Calu3 (cell line): ENCODE results near the gene CFAP61. TPM values are rescaled to one million over a fixed set of nuclear protein-coding genes. Genes with fewer than 3 reads are reported as not detected.

Source experiments
- BruUV-seq: library from RNA; stranded (reverse); fragments of 400-500 nt; replicated peaks from 2 replicates; lab custom pipeline; 2021; lab: Mats Ljungman, UMichigan
- CTCF ChIA-PET: fragments of 300-600 bp; sonication (Branson Sonifier 250); formaldehyde crosslinking; loops from one replicate; lab custom pipeline; 2022; ENCODE audit warnings: antibody characterized with exemption; lab: Charles Lee
- DNase-seq: peaks from one replicate; pipeline ENCODE4 v3.0.0; 2022
- H3K27ac Mint-ChIP-seq: one replicate; pipeline ENCODE4 v1.8.0; 2022; ENCODE audit warnings: mixed read lengths; ENCODE audit not compliant: unreplicated experiment
- H3K27me3 Mint-ChIP-seq: one replicate; pipeline ENCODE4 v1.8.0; 2022; ENCODE audit warnings: mixed read lengths; ENCODE audit not compliant: unreplicated experiment
- H3K36me3 Mint-ChIP-seq: one replicate; pipeline ENCODE4 v1.8.0; 2022; ENCODE audit warnings: mild to moderate bottlenecking, moderate library complexity, mixed read lengths; ENCODE audit not compliant: insufficient read depth, unreplicated experiment
- H3K4me1 Mint-ChIP-seq: one replicate; pipeline ENCODE4 v1.8.0; 2022; ENCODE audit warnings: mild to moderate bottlenecking, low read depth, mixed read lengths; ENCODE audit not compliant: unreplicated experiment
- H3K4me3 Mint-ChIP-seq: one replicate; pipeline ENCODE4 v1.8.0; 2022; ENCODE audit warnings: mild to moderate bottlenecking, low read depth, moderate library complexity, mixed read lengths; ENCODE audit not compliant: unreplicated experiment
- H3K9me3 Mint-ChIP-seq: one replicate; pipeline ENCODE4 v1.8.0; 2022; ENCODE audit warnings: low read depth, mixed read lengths; ENCODE audit not compliant: unreplicated experiment
- CTCF ChIP-seq: fragments of 200-600 bp; IDR thresholded peaks from one replicate; pipeline ENCODE4 v1.8.0; 2022; ENCODE audit warnings: antibody characterized with exemption; ENCODE audit not compliant: unreplicated experiment
- intact Hi-C: fragments of 100-400 bp; cut with micrococcal nuclease; formaldehyde crosslinking; loops from one replicate; pipeline ENCODE4 v1.10.0; 2022; ENCODE audit not compliant: unreplicated experiment
- total RNA-seq: library from RNA; stranded (reverse); gene quantifications from 2 replicates; pipeline ENCODE4 v1.2.3, GENCODE V29; 2022

Gene CFAP61
- total RNA-seq, 1 experiment from 2014 or later, result not detected

- no peaks in the 10 kb centered on the region for H3K4me1 Mint-ChIP-seq
- H3K9me3 Mint-ChIP-seq, result no peaks in the 10 kb centered on the region
- H3K4me3 Mint-ChIP-seq, result no peak overlapping the region
- CTCF ChIA-PET, result no interaction called here
- no TSS peak for BruUV-seq
- H3K36me3 Mint-ChIP-seq, result no peaks in the 10 kb centered on the region
- no peaks in the 10 kb centered on the region for H3K27me3 Mint-ChIP-seq
- TF ChIP-seq CTCF, result no peak
- intact Hi-C loops, result no loop called here
- DNase-seq, result no peak
- no peak overlapping the region for H3K27ac Mint-ChIP-seq
Observed at GRCh38 chr20:20395087-20395486, 342.8 kb downstream of the CFAP61 start.

GRCh38 chr20:20395903-20396568, 343.7 kb downstream of the CFAP61 start:
- DNase-seq, result no peak
- Mint-ChIP-seq H3K27me3 (no peaks in the 10 kb centered on the region), H3K4me1 (no peaks in the 10 kb centered on the region), H3K27ac (no peak overlapping the region), H3K9me3 (no peaks in the 10 kb centered on the region), H3K36me3 (no peaks in the 10 kb centered on the region), H3K4me3 (no peak overlapping the region)
- BruUV-seq, result no TSS peak
- TF ChIP-seq CTCF, result no peak
- CTCF ChIA-PET, result no interaction called here
- intact Hi-C loops, result no loop called here

GRCh38 chr20:20396794-20397193, 344.5 kb downstream of the CFAP61 start:
- TF ChIP-seq CTCF, result no peak
- Mint-ChIP-seq H3K9me3 (no peaks in the 10 kb centered on the region), H3K36me3 (no peaks in the 10 kb centered on the region), H3K4me1 (no peaks in the 10 kb centered on the region), H3K4me3 (no peak overlapping the region), H3K27ac (no peak overlapping the region), H3K27me3 (no peaks in the 10 kb centered on the region)
- CTCF ChIA-PET, result no interaction called here
- no TSS peak for BruUV-seq
- intact Hi-C loops, result no loop called here
- no peak for DNase-seq

- Mint-ChIP-seq H3K27ac (no peak overlapping the region), H3K4me3 (no peak overlapping the region), H3K36me3 (no peaks in the 10 kb centered on the region), H3K9me3 (no peaks in the 10 kb centered on the region), H3K4me1 (no peaks in the 10 kb centered on the region), H3K27me3 (no peaks in the 10 kb centered on the region)
- CTCF ChIA-PET, result no interaction called here
- no peak for DNase-seq
- no peak for TF ChIP-seq CTCF
- BruUV-seq, result no TSS peak
- intact Hi-C loops, result no loop called here
Observed at GRCh38 chr20:20398123-20398522, 345.8 kb downstream of the CFAP61 start.
